GM23248 (cell line): ENCODE results near the gene WWOX. TPM values are rescaled to one million over a fixed set of nuclear protein-coding genes. Genes with fewer than 3 reads are reported as not detected.

ENCODE experiments used
- DNase-seq: peaks from one replicate; pipeline ENCODE4 v3.0.0-alpha.2; 2015
- H2AFZ ChIP-seq: fragments of 200-600 bp; sonication (generic); 2 replicates; pipeline ENCODE4 v1.6.1; 2016; ENCODE audit warnings: antibody characterized with exemption
- H3F3A ChIP-seq: fragments of 200-600 bp; sonication (generic); 2 replicates; pipeline ENCODE4 v1.6.1; 2016; ENCODE audit warnings: mild to moderate bottlenecking, antibody characterized with exemption, mixed run types; ENCODE audit not compliant: insufficient read depth
- H3K27ac ChIP-seq: fragments of 200-600 bp; sonication (generic); 2 replicates; pipeline ENCODE4 v1.5.1; 2016; ENCODE audit warnings: mild to moderate bottlenecking
- H3K27me3 ChIP-seq: fragments of 200-600 bp; sonication (generic); replicated peaks from 2 replicates; pipeline ENCODE4 v1.6.1; 2016; ENCODE audit warnings: mild to moderate bottlenecking; ENCODE audit not compliant: insufficient read depth
- H3K36me3 ChIP-seq: fragments of 200-600 bp; sonication (generic); 2 replicates; pipeline ENCODE4 v1.6.1; 2016; ENCODE audit warnings: low read depth, mild to moderate bottlenecking
- H3K4me1 ChIP-seq: fragments of 200-600 bp; sonication (generic); 2 replicates; pipeline ENCODE4 v1.6.1; 2016; ENCODE audit warnings: mild to moderate bottlenecking; ENCODE audit not compliant: insufficient read depth
- H3K4me2 ChIP-seq: fragments of 200-600 bp; sonication (generic); one replicate; pipeline ENCODE4 v1.6.1; 2016; ENCODE audit warnings: mild to moderate bottlenecking; ENCODE audit not compliant: unreplicated experiment
- H3K4me3 ChIP-seq: fragments of 200-600 bp; sonication (generic); 2 replicates; pipeline ENCODE4 v1.5.1; 2016; ENCODE audit warnings: mild to moderate bottlenecking
- H3K79me2 ChIP-seq: fragments of 200-600 bp; sonication (generic); 2 replicates; pipeline ENCODE4 v1.6.1; 2016; ENCODE audit warnings: mild to moderate bottlenecking; ENCODE audit not compliant: insufficient read depth
- H3K9ac ChIP-seq: fragments of 200-600 bp; sonication (generic); 2 replicates; pipeline ENCODE4 v1.6.1; 2016; ENCODE audit warnings: mild to moderate bottlenecking
- H3K9me2 ChIP-seq: fragments of 200-600 bp; sonication (generic); 2 replicates; pipeline ENCODE4 v1.6.1; 2016; ENCODE audit warnings: mixed run types, mild to moderate bottlenecking, moderate library complexity; ENCODE audit not compliant: insufficient read depth
- H3K9me3 ChIP-seq: fragments of 200-600 bp; sonication (generic); one replicate; pipeline ENCODE4 v1.6.1; 2017; ENCODE audit warnings: low read depth
- H4K20me1 ChIP-seq: fragments of 200-600 bp; sonication (generic); 2 replicates; pipeline ENCODE4 v1.6.0; 2016; ENCODE audit not compliant: insufficient read depth
- EZH2 ChIP-seq: fragments of 200-600 bp; sonication (generic); IDR thresholded peaks from 2 replicates; pipeline ENCODE4 v1.6.1; 2018; ENCODE audit warnings: antibody characterized with exemption, mild to moderate bottlenecking; ENCODE audit not compliant: insufficient read depth, poor library complexity, severe bottlenecking
- EZH2phosphoT487 ChIP-seq: fragments of 200-600 bp; sonication (generic); IDR thresholded peaks from 2 replicates; pipeline ENCODE4 v1.6.1; 2018; ENCODE audit warnings: antibody characterized with exemption, moderate library complexity, mild to moderate bottlenecking, low read depth; ENCODE audit not compliant: insufficient read depth
- WGBS, 2 experiments: methylation state at CpG; one replicate each; pipeline ENCODE4 v1.1.6; 2015 to 2017; ENCODE audit warnings: low lambda C conversion rate in 2 of 2, low coverage in 1 of 2; ENCODE audit errors: missing lambda C conversion rate in 2 of 2; 5-methylcytosine and 5-hydroxymethylcytosine counted together
- in situ Hi-C: fragments of 300-500 bp; cut with MboI; formaldehyde crosslinking; loops from 2 replicates; pipeline ENCODE4 v1.15.0; 2020
- polyA plus RNA-seq: library from polyadenylated mRNA; unstranded; fragments of >200 nt; fragmentation: Nextera tagmentation; extraction: Ambion mirVana; gene quantifications from 2 replicates; pipeline ENCODE4 v1.2.1, GENCODE V29; 2016
- total RNA-seq: library from RNA; depleted of rRNA; stranded (reverse); fragments of >200 nt; shearing (Covaris generic); gene quantifications from 2 replicates; pipeline ENCODE4 v1.2.3, GENCODE V29; 2014

The WWOX gene
- total and polyA plus RNA-seq, 2 experiments from 2014 or later: 4.5 to 6.6 TPM

GRCh38 chr16:78431004-78431670 is 331.7 kb downstream of the WWOX start:
- in situ Hi-C loops: no loop called here
- H3K9me3 ChIP-seq: no peaks in the 10 kb centered on the region
- no peak overlapping the region for H3K9ac ChIP-seq
- no peaks in the 10 kb centered on the region for H3F3A ChIP-seq
- no peak overlapping the region for H3K4me2 ChIP-seq
- H3K4me3 ChIP-seq: no peak overlapping the region
- no peak overlapping the region for H3K27ac ChIP-seq
- no peaks in the 10 kb centered on the region for H3K79me2 ChIP-seq
- no peaks in the 10 kb centered on the region for H3K9me2 ChIP-seq
- no peaks in the 10 kb centered on the region for H3K36me3 ChIP-seq
- no peak overlapping the region for H2AFZ ChIP-seq
- H3K27me3 ChIP-seq: no peaks in the 10 kb centered on the region
- no peak for DNase-seq
- TF ChIP-seq EZH2: no peak
- no peak for TF ChIP-seq EZH2phosphoT487
- 62% methylated on average over 6 of the region's 6 CpGs for WGBS, 2 experiments
- no peaks in the 10 kb centered on the region for H3K4me1 ChIP-seq
- no peaks in the 10 kb centered on the region for H4K20me1 ChIP-seq

GRCh38 chr16:78431701-78432100 is 332.2 kb downstream of the WWOX start:
- Histone ChIP-seq H4K20me1 (no peaks in the 10 kb centered on the region), H3K79me2 (no peaks in the 10 kb centered on the region), H3K9ac (no peak overlapping the region), H3K36me3 (no peaks in the 10 kb centered on the region), H3K4me1 (no peaks in the 10 kb centered on the region), H3K9me2 (no peaks in the 10 kb centered on the region), H3K9me3 (no peaks in the 10 kb centered on the region), H3K27me3 (no peaks in the 10 kb centered on the region), H3K4me2 (no peak overlapping the region), H3K4me3 (no peak overlapping the region), H2AFZ (no peak overlapping the region), H3F3A (no peaks in the 10 kb centered on the region), H3K27ac (no peak overlapping the region)
- no peak for TF ChIP-seq EZH2phosphoT487
- TF ChIP-seq EZH2: no peak
- no peak for DNase-seq
- 64% methylated on average over 3 of the region's 3 CpGs for WGBS, 2 experiments
- in situ Hi-C loops: no loop called here

- in situ Hi-C loops: no loop called here
- Histone ChIP-seq H3K27ac (no peak overlapping the region), H3K27me3 (no peaks in the 10 kb centered on the region), H3K4me1 (no peaks in the 10 kb centered on the region), H3K9me3 (no peaks in the 10 kb centered on the region), H2AFZ (no peak overlapping the region), H3K79me2 (no peaks in the 10 kb centered on the region), H4K20me1 (no peaks in the 10 kb centered on the region), H3K9me2 (no peaks in the 10 kb centered on the region), H3K4me3 (no peak overlapping the region), H3F3A (no peaks in the 10 kb centered on the region), H3K36me3 (no peaks in the 10 kb centered on the region), H3K9ac (no peak overlapping the region), H3K4me2 (no peak overlapping the region)
- DNase-seq: no peak
- 72 to 76% methylated on average over 17 of the region's 17 CpGs for WGBS, 2 experiments
- TF ChIP-seq EZH2 (no peak), EZH2phosphoT487 (no peak)
These were observed 333.0 kb downstream of the WWOX start for GRCh38 chr16:78432451-78432850.

- H3K36me3 ChIP-seq: no peaks in the 10 kb centered on the region
- WGBS, 2 experiments: 50 to 82% methylated on average over 2 of the region's 2 CpGs
- H3K9me2 ChIP-seq: no peaks in the 10 kb centered on the region
- no peak overlapping the region for H3K9ac ChIP-seq
- no peaks in the 10 kb centered on the region for H4K20me1 ChIP-seq
- H3K4me1 ChIP-seq: no peaks in the 10 kb centered on the region
- TF ChIP-seq EZH2 (no peak), EZH2phosphoT487 (no peak)
- H3K4me3 ChIP-seq: no peak overlapping the region
- no peaks in the 10 kb centered on the region for H3K27me3 ChIP-seq
- H3K79me2 ChIP-seq: no peaks in the 10 kb centered on the region
- no peak overlapping the region for H2AFZ ChIP-seq
- H3K9me3 ChIP-seq: no peaks in the 10 kb centered on the region
- H3K4me2 ChIP-seq: no peak overlapping the region
- in situ Hi-C loops: no loop called here
- DNase-seq: no peak
- no peak overlapping the region for H3K27ac ChIP-seq
- H3F3A ChIP-seq: no peaks in the 10 kb centered on the region
These were observed 333.7 kb downstream of the WWOX start for GRCh38 chr16:78433116-78433515.
